ENCODE data around the gene NELFA. TPM values are rescaled to one million over a fixed set of nuclear protein-coding genes. Genes with fewer than 3 reads are reported as not detected.
"Not testable (repeated sequence)": the region's sequence is repeated elsewhere in the genome, so short reads cannot be mapped to it uniquely, and the experiment has no call there.

Gene NELFA
- total RNA-seq, 1 donor from 2014 or later: 39.6 TPM

- no peak for DNase-seq
- Mint-ChIP-seq H3K9me3 (ENCODE audit: unreplicated experiment) (peaks cover 3% of the 10 kb centered on the region), H3K27ac (ENCODE audit: unreplicated experiment) (no peak overlapping the region), H3K4me1 (ENCODE audit: low read depth, unreplicated experiment) (no peaks in the 10 kb centered on the region), H3K27me3 (ENCODE audit: unreplicated experiment) (peaks cover 12% of the 10 kb centered on the region), H3K36me3 (ENCODE audit: unreplicated experiment) (peaks cover 4% of the 10 kb centered on the region), H3K4me3 (ENCODE audit: unreplicated experiment) (no peak overlapping the region)
- TF ChIP-seq CTCF (IDR thresholded peaks at IDR 0.05; ENCODE audit: partially characterized antibody, unreplicated experiment): no peak
Measured at GRCh38 chr4:2040391-2041238, 31.8 kb upstream of the NELFA start.

- Mint-ChIP-seq H3K4me3 (ENCODE audit: unreplicated experiment) (no peak overlapping the region), H3K27ac (ENCODE audit: unreplicated experiment) (no peak overlapping the region), H3K27me3 (ENCODE audit: unreplicated experiment) (peaks cover 13% of the 10 kb centered on the region), H3K36me3 (ENCODE audit: unreplicated experiment) (peaks cover 11% of the 10 kb centered on the region), H3K9me3 (ENCODE audit: unreplicated experiment) (peaks cover 3% of the 10 kb centered on the region), H3K4me1 (ENCODE audit: low read depth, unreplicated experiment) (no peaks in the 10 kb centered on the region)
- DNase-seq: no peak
- no peak for TF ChIP-seq CTCF (IDR thresholded peaks at IDR 0.05; ENCODE audit: partially characterized antibody, unreplicated experiment)
Measured at GRCh38 chr4:2036866-2037265, 28.1 kb upstream of the NELFA start.

GRCh38 chr4:2036327-2036726 is 27.6 kb upstream of the NELFA start:
- Mint-ChIP-seq H3K36me3 (ENCODE audit: unreplicated experiment) (peaks cover 11% of the 10 kb centered on the region), H3K4me3 (ENCODE audit: unreplicated experiment) (no peak overlapping the region), H3K27me3 (ENCODE audit: unreplicated experiment) (peaks cover 13% of the 10 kb centered on the region), H3K4me1 (ENCODE audit: low read depth, unreplicated experiment) (no peaks in the 10 kb centered on the region), H3K9me3 (ENCODE audit: unreplicated experiment) (peaks cover 3% of the 10 kb centered on the region), H3K27ac (ENCODE audit: unreplicated experiment) (no peak overlapping the region)
- DNase-seq: no peak
- no peak for TF ChIP-seq CTCF (IDR thresholded peaks at IDR 0.05; ENCODE audit: partially characterized antibody, unreplicated experiment)

- H3K27ac Mint-ChIP-seq (ENCODE audit: unreplicated experiment): not testable (repeated sequence)
Measured at GRCh38 chr4:2031161-2031560, 22.4 kb upstream of the NELFA start.

GRCh38 chr4:2027120-2027519 is 18.3 kb upstream of the NELFA start:
- H3K4me1 Mint-ChIP-seq (ENCODE audit: low read depth, unreplicated experiment); DNase-seq; H3K27ac Mint-ChIP-seq (ENCODE audit: unreplicated experiment); H3K4me3 Mint-ChIP-seq (ENCODE audit: unreplicated experiment); H3K9me3 Mint-ChIP-seq (ENCODE audit: unreplicated experiment): not testable (repeated sequence)
- peaks cover 11% of the 10 kb centered on the region for H3K27me3 Mint-ChIP-seq (ENCODE audit: unreplicated experiment)
- H3K36me3 Mint-ChIP-seq (ENCODE audit: unreplicated experiment): peaks cover 18% of the 10 kb centered on the region

More at GRCh38 chr4:2031161-2031560, 22.4 kb upstream of the NELFA start:
- Mint-ChIP-seq H3K36me3 (ENCODE audit: unreplicated experiment) (peaks cover 24% of the 10 kb centered on the region), H3K27me3 (ENCODE audit: unreplicated experiment) (peaks cover 13% of the 10 kb centered on the region)
- not testable (repeated sequence) for H3K4me3 Mint-ChIP-seq (ENCODE audit: unreplicated experiment); H3K9me3 Mint-ChIP-seq (ENCODE audit: unreplicated experiment); H3K4me1 Mint-ChIP-seq (ENCODE audit: low read depth, unreplicated experiment); DNase-seq

DNA sequence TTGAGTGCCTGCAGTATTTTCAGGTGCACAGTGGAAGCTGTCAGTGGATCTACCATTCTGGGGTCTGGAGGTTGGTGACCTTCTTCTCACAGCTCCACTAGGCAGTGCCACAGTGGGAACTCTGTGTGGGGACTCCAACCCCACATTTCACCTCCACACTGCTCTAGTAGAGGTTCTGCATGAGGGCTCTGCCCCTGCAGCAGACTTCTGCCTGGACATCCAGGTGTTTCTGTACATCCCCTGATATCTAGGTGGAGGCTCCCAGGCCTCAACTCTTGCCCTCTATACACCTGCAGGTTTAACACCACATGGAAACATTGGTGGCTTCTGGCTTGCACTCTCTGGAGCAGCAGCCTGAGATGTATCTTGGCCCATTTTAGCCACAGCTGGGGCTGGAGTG is 17.0 kb upstream of the NELFA start:
- H3K4me3 Mint-ChIP-seq (ENCODE audit: unreplicated experiment): no peak overlapping the region
- DNase-seq: no peak
- H3K27me3 Mint-ChIP-seq (ENCODE audit: unreplicated experiment): peaks cover 9% of the 10 kb centered on the region
- no peaks in the 10 kb centered on the region for H3K4me1 Mint-ChIP-seq (ENCODE audit: low read depth, unreplicated experiment)
- no peak overlapping the region for H3K27ac Mint-ChIP-seq (ENCODE audit: unreplicated experiment)
- peaks cover 9% of the 10 kb centered on the region for H3K9me3 Mint-ChIP-seq (ENCODE audit: unreplicated experiment)
- no peak for TF ChIP-seq CTCF (IDR thresholded peaks at IDR 0.05; ENCODE audit: partially characterized antibody, unreplicated experiment)
- peaks cover 18% of the 10 kb centered on the region for H3K36me3 Mint-ChIP-seq (ENCODE audit: unreplicated experiment)

All from glutamatergic neuron (in vitro differentiated cells).